K562 treated with DMSO at 1 percent for 48 hours (cell line): ENCODE data around the gene RUNX2. TPM values are rescaled to one million over a fixed set of nuclear protein-coding genes. Genes with fewer than 3 reads are reported as not detected.

Experiments used
- total RNA-seq: library from RNA; unstranded; fragments of 300-600 nt; gene quantifications from 2 replicates; pipeline ENCODE4 v1.2.3, GENCODE V29; 2022; ENCODE audit warnings: low replicate concordance; ENCODE audit errors: extremely low read depth

Gene RUNX2
- total RNA-seq = not detected in 2 replicates

GRCh38 chr6:45327956-45328522, at the start of gene RUNX2:
Gene RUNX2, plus strand, starts transcription at chr6:45328330. Its CDS starts 397 bp downstream, at chr6:45328727.

GRCh38 chr6:45377554-45378333, 49.6 kb downstream of the RUNX2 start, which contains the start of gene SUPT3H:
Gene SUPT3H, minus strand, starts transcription at chr6:45377934.

Other genes with a start within 250 kb of the RUNX2 start
- gene SUPT3H, start 49.6 kb downstream of the RUNX2 start, total RNA-seq = not detected in 2 replicates